Left kidney (tissue), 2 donors: ENCODE measurements around the gene CST8. TPM values are rescaled to one million over a fixed set of nuclear protein-coding genes. Genes with fewer than 3 reads are reported as not detected.

Source experiments
- DNase-seq: peaks from one replicate; pipeline ENCODE4 v3.0.0-alpha.2; 2013
- polyA plus RNA-seq: library from polyadenylated mRNA; unstranded; fragments of 120-200 nt; gene quantifications from one replicate; pipeline ENCODE4 v1.2.1, GENCODE V29; 2013; ENCODE audit not compliant: insufficient read length

Gene CST8
- polyA plus RNA-seq, 1 donor = not detected

- no peak for DNase-seq
Measured at GRCh38 chr20:23476015-23476754, 14.7 kb upstream of the CST8 start.

GRCh38 chr20:23477223-23477622 lies 13.7 kb upstream of the CST8 start:
- no peak for DNase-seq

GRCh38 chr20:23479043-23479442 lies 11.9 kb upstream of the CST8 start:
- no peak for DNase-seq

- no peak for DNase-seq
Measured at GRCh38 chr20:23482138-23482537, 8.8 kb upstream of the CST8 start.

- DNase-seq = no peak
Measured at GRCh38 chr20:23484081-23484480, 6.8 kb upstream of the CST8 start.

- no peak for DNase-seq
Measured at GRCh38 chr20:23488470-23488869, 2.4 kb upstream of the CST8 start.

- DNase-seq = no peak
Measured at GRCh38 chr20:23488996-23489395, 1.9 kb upstream of the CST8 start.

- DNase-seq = no peak
Measured at GRCh38 chr20:23492292-23492691, 1.4 kb downstream of the CST8 start.

- DNase-seq = no peak
Measured at GRCh38 chr20:23493172-23493772, 2.4 kb downstream of the CST8 start.

- no peak for DNase-seq
Measured at GRCh38 chr20:23497536-23497935, 6.6 kb downstream of the CST8 start.

- no peak for DNase-seq
Measured at GRCh38 chr20:23501926-23502325, 11.0 kb downstream of the CST8 start.

GRCh38 chr20:23503649-23504048 lies 12.7 kb downstream of the CST8 start:
- DNase-seq = no peak

- no peak for DNase-seq
Measured at GRCh38 chr20:23507346-23507745, 16.4 kb downstream of the CST8 start.

GRCh38 chr20:23508449-23509229 lies 17.7 kb downstream of the CST8 start:
- DNase-seq = peak; percentile 34

GRCh38 chr20:23509247-23509913 lies 18.5 kb downstream of the CST8 start:
- no peak for DNase-seq

- no peak for DNase-seq
Measured at GRCh38 chr20:23510000-23510590, 19.2 kb downstream of the CST8 start.

- no peak for DNase-seq
Measured at GRCh38 chr20:23513164-23513563, 22.2 kb downstream of the CST8 start.

GRCh38 chr20:23514848-23515247 lies 23.9 kb downstream of the CST8 start:
- DNase-seq = no peak

GRCh38 chr20:23515250-23515939 lies 24.5 kb downstream of the CST8 start:
- DNase-seq = no peak

GRCh38 chr20:23517719-23518118 lies 26.8 kb downstream of the CST8 start:
- DNase-seq = no peak

- DNase-seq = no peak
Measured at GRCh38 chr20:23519556-23519955, 28.6 kb downstream of the CST8 start.

GRCh38 chr20:23520185-23520584 lies 29.3 kb downstream of the CST8 start:
- peak; percentile 37 for DNase-seq
